ENCODE data around the gene RXFP1. TPM values are rescaled to one million over a fixed set of nuclear protein-coding genes. Genes with fewer than 3 reads are reported as not detected.

Gene RXFP1
- not detected in 2 replicates for total RNA-seq

DNA sequence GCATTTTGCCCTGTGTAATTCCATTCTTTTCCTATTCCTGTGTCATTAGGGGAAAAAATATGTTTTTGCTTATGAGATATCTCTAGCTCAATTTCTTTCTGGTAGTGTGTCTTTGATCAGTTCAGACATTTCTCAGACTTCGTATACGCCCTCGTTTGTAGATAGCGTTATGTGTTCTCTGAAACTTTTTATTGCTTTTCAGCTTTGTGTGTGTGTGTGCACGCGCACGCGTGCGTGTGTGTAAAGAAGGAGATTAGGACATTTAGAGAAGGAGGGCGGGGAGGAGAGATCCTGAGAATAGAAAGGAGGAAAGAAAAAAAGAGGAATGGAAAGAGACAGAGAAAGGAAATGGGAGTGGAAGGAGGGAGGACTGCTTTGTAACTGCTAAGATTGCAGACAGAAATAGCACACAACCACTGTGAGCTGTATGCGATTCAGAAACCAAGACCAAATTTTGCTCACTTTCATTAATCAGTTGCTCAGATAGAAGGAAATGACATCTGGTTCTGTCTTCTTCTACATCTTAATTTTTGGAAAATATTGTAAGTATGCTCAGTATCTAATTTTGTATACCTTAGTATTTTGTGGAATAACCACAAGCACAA is at the start of gene RXFP1:
Gene RXFP1 (plus strand): TSS at position 399 of the 605 bp plus-strand sequence. CDS start 95 bp downstream, at position 494.
- DNase-seq (ENCODE audit: low read depth, low spot score), result no peak

DNA sequence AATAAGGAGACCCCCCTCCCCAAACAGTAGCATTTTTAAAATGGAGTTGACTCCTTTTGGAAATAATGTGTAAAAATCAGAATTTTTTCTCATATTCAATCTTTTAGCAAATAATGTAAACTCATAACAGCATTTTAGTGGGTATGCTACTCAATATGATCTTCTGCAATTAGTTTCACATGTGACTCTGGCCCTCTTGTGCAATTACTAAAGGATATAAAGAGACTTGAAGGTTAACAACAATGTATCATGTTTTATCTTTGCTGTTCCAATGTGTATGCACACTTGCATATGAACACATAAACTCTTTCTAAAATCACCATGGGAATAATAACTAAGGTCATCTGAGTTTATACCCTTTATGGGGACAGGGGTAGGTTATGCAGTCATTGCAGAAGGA is 39.9 kb upstream of the RXFP1 start:
- DNase-seq (ENCODE audit: low read depth, low spot score), result no peak

DNA sequence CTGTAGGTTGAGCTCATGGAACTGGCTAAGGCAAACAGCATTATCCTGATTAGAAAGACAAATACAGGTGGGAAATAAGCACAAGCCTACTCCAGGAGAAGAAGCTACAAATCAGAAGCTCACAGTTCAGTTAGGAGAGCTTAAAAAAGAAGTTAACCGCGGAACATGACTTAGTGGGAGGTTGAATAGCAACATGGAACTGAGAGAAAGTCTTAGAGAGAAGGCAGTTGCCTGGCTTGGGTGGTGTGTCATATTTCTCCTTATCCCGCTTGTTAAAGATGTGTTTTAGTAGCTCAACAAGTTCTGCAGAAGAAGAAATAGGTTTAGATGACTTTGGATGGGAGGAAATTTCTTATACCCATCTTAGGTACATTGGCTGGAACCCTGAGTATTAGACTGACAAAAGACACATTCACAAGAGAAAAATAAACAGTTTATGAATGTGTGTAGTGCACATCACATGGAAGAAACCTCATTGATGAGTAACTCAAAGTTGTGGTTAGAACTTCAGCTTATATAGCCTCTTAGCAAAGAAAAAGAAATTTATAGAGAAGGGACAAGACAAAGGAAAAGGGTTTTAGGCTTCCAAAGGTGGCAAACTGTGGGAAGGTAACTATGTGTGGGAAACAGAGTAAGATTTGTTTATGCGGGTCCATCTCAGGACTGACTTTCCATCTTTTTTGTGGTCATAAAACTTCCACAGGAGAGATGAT is 37.4 kb upstream of the RXFP1 start:
- DNase-seq (ENCODE audit: low read depth, low spot score), result no peak

DNA sequence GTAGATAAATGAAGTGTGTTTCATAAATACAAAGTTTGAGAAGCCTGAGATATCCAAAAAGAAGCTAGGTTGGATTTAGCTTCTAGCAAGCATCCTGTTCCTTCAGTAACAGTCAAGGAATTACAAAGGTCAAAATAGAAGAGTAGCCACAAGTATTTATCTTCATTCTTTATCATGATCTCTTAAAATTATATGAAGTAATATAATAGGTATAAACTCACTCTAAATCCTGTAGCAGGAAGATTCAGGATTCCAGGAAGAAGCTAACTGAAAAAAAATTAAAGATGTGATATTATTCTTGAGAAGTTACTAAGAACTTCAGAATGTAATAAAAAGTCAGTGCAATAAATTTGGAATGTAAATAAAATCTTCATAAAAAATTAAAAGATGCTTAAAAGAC is 31.1 kb upstream of the RXFP1 start:
- no peak for DNase-seq (ENCODE audit: low read depth, low spot score)

DNA sequence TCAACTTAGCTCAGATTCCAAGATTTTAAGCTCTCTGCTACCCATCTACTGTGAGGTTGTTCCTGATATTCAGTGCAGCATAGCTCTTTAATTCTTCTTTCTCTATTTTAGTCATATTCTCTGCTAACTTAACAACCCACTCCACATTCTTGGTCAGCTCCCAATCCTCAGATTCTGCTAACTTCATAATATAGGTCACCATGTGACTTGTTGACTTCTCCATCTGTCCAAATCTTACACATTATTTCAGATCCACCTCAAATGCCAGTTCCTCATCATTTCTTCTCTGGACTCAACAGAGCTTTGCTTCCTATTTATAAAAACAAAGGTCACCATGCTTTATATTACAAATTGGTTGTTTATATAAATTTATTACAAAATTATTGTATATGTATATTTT is 29.3 kb upstream of the RXFP1 start:
- DNase-seq (ENCODE audit: low read depth, low spot score), result no peak

GRCh38 chr4:158496030-158496741 is 25.5 kb upstream of the RXFP1 start:
- DNase-seq (ENCODE audit: low read depth, low spot score), result no peak

DNA sequence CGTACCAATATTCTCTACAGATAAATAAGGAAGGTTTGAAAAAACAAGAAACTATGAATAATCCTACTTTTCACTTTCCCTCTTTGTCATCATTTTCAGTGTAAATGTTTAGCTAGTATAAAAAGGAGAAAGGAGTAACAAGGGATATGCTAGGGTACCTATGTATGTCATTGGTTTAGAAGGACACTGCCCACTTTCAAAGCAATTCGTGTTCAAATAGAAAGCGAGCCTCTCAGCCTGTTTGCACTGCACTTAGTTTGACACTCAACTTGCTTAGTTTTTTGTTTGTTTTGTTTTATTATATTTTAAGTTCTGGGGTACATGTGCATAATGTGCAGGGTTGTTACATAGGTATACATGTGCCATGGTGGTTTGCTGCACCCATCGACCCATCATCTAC is 21.6 kb upstream of the RXFP1 start:
- no peak for DNase-seq (ENCODE audit: low read depth, low spot score)

GRCh38 chr4:158513256-158513655 is 8.4 kb upstream of the RXFP1 start:
- no peak for DNase-seq (ENCODE audit: low read depth, low spot score)

DNA sequence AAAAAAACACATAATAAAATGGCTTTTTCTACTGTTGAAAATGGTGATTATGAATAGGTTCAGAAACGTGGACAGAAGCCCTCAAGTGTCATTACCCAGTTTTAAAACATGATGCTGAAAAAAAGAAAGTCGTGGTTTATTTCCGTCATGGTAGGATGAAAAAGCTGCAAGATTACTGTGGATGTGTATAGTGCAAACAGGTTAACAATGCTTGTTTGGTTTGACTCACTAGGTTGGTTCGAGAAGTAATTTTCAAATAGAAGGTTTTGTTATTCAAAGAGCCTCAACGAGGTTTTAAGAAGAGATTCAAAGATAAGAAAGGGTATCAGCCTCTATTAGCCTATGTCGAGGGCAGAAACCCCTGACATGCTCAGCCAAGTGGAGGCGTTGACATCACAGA is 2.5 kb upstream of the RXFP1 start:
- no peak for DNase-seq (ENCODE audit: low read depth, low spot score)

DNA sequence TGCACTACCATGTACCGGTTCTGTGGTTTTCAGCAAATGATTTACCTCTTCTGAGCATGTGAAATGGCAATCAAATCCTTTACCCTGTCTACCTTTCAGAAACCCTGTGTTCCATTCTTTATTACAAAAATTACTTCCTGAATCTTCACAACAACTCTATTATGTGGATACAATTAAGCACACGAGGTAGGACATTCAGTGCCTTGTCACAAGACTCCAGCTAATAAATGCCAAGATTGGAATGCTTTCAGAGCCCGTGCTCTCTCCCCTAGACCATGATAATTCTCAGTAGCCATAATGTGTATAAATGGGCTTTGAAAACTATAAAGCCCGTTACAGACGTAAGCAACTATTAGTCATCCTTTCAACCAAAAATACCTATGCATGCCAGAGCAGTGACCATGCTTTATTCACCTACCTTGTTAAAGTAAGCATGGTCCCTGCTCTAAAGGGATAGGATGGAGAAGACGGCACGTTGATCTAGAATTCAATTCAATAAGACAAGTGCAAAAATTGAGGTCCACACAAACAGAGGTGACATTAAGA is 2.4 kb downstream of the RXFP1 start:
- no peak for DNase-seq (ENCODE audit: low read depth, low spot score)

GRCh38 chr4:158527516-158527915 is 5.8 kb downstream of the RXFP1 start:
- DNase-seq (ENCODE audit: low read depth, low spot score), result no peak

GRCh38 chr4:158529505-158529904 is 7.8 kb downstream of the RXFP1 start:
- no peak for DNase-seq (ENCODE audit: low read depth, low spot score)

GRCh38 chr4:158530381-158530780 is 8.7 kb downstream of the RXFP1 start:
- DNase-seq (ENCODE audit: low read depth, low spot score), result no peak

DNA sequence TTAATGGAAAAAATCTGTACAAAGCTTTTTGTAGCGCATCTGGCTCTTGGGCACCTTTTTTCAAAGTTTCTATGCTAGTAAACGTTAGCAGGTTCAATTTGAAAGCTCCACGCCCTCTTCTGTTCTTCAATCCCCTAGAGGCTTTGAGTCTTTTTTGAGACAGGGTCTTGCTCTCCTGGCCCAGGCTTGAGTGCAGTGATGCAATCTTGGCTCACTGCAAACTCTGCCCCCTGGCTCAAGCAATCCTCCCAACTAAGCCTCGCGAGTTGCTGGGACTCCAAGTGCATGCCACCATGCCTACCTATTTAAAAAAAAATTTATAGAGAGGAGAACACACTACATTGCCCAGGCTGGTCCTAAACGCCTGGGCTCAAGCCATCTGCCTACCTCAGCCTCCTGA is 9.2 kb downstream of the RXFP1 start:
- no peak for DNase-seq (ENCODE audit: low read depth, low spot score)

DNA sequence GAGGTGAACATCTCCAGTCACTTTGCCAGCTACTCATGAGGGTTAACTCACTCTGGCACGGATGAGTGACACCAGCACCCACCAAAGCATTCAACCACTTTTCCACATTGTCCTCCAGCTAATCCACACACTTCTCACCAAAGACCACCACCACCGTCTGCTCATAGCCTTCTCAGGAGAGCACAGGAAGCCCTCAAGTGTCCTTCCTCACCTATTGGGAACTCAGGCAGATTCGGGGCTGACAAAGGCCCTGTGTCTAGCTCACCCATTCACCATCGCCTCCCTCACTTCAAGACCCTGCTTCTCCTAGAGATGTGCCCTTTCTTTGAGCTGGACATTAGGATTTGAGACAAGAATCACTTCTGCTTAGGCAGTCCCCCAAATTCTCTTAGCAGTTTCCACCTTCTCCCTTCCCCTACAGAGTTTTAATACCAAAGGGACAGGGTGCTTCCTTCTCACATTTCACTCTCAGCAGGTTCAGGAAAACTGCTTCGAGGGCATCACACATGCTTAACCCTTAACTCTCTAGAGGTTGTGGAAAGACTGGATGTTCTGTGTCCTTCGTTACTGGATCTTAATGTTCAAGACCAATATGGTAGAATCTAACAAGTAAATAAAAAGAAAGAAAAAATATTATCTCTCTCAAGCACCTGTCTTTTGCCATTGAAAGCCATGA is 11.0 kb downstream of the RXFP1 start:
- no peak for DNase-seq (ENCODE audit: low read depth, low spot score)

- DNase-seq (ENCODE audit: low read depth, low spot score), result no peak
Observed at GRCh38 chr4:158534727-158535126, 13.0 kb downstream of the RXFP1 start.

GRCh38 chr4:158535130-158535614 is 13.5 kb downstream of the RXFP1 start:
- DNase-seq (ENCODE audit: low read depth, low spot score), result no peak

DNA sequence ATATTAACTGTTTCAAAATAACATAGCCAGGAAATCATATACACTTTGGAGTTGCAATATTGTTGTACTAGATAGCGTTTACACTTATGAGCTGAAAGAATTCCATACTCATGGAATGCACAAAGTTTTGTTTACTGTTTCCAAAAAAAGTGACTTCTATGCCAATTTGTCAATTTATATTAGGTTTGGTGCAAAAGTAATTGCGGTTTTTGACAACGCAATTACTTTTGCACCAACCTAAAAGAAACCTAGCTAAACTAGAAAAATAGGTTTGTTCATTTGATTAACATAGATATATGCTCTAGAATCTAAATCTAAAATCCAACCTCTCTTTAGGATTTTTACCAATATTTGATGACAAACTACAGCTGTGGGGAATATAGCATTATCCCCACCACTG is 15.2 kb downstream of the RXFP1 start:
- no peak for DNase-seq (ENCODE audit: low read depth, low spot score)

- no peak for DNase-seq (ENCODE audit: low read depth, low spot score)
Observed at GRCh38 chr4:158538176-158538575, 16.5 kb downstream of the RXFP1 start.

DNA sequence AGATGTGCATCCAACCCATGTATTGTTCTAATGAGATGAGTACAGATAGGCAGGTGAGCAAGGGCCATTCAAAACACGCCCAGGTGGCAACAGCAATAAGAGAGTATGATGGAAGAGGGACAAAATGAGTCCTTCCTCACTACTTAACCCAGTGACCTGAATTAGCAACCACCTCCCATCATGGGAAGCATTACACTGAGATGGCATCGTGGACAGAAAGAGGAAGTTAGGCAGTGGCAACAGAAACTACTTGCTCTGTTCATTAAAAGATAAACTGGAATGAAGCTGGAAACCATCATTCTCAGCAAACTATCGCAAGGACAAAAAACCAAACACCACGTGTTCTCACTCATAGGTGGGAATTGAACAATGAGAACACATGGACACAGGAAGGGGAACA is 17.2 kb downstream of the RXFP1 start:
- no peak for DNase-seq (ENCODE audit: low read depth, low spot score)

- DNase-seq (ENCODE audit: low read depth, low spot score), result no peak
Observed at GRCh38 chr4:158540125-158540907, 18.6 kb downstream of the RXFP1 start.

Data from pulmonary artery endothelial cell (primary cell).